Stimulated activated CD4-positive, alpha-beta T cell treated with anti-CD3 and anti-CD28 coated beads, Interleukin-12 subunit alpha, Interleukin-12 subunit beta, amount 100 ng/mL, for 24 hours (primary cell): ENCODE measurements around the gene SPIRE1.
"Not testable (repeated sequence)": the region's sequence is repeated elsewhere in the genome, so short reads cannot be mapped to it uniquely, and the experiment has no call there.

ENCODE experiments used
- DNase-seq, 2 experiments: peaks; one replicate each; pipeline ENCODE4 v3.0.0-alpha.2; 2020; ENCODE audit warnings: low read depth in 2 of 2

SPIRE1 gene

DNA sequence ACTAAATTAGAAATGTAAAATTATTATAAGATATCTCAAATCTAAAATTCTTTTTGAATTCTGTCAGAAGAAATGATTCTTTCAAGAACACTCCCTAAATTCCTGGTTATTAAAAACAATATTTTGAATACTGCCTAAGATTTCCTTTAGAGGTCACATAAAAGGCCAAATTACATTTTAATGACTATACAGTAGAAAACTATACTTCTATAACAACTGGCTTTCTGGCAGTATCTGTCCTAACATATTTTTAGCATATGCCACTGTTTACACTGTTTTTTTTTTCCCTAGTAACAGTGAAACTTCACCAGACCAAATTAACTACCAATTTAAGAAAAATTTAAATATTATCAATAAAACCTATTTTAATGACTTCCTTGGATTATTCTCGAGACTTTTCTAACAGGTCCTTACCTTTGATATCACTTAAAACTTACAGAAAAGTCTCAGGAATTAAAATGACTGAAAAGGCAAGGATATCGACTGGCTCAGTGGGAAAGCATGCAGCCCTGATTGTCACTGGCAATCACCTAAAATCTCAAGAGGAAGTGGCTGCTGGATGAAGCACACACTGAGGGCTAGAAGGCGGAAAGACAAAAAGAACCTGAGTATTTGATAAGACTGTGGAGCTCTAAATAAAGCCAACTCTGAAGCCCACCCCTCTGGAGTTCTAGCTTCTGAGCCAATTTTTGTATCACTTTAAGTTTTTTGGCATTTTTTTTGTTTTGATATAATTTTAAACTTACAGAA lies 59.6 kb downstream of the SPIRE1 start:
- DNase-seq = no peak

DNA sequence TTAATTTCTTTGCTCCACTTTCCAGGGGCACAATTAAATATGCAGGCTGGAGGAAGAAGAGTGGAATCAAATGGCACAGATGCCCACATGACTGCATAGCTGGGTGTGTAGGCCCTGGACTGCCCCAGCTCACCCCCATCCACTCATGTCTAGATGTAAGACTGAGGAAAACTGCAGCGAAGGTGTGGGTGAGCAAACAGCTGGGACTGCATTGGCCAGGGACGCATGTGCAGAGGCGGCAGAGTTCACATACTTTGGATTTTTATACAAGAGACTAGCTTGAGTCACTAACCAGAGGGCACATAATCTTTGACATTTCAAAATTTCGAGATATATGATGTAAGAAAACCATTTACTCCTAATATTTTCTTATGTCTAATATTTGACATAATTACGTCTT lies 60.1 kb downstream of the SPIRE1 start:
- DNase-seq = no peak

DNA sequence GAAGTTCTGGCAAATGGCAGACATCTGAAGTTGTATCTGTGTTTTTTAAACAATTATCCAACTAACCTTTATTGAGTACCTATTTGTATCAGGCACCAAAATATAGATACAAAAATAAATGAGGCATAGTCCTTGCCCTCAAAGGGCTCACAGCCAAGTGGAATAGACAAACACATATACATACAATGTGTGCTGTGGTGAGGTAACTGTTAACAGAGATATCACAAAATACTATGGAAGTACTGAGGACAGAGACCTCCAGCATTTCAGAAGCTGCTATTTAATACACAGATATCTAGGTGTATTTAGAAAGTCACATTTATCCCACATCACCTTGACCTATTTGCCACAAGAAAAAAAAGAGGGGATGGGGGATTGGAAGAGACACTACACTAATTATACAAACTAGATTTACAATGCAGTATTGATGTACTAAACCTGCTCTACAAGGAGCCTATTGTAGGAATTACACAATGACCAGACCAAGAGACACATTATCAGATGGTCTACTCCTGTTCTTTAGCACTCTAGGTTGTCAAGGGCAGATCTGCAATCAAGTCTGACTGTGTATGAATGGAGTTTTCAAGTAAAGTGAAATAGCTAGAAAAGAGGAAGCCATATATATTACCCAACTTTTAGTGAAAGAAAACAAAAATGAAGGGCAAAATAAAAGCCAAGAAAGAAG lies 62.2 kb downstream of the SPIRE1 start:
- DNase-seq = no peak

DNA sequence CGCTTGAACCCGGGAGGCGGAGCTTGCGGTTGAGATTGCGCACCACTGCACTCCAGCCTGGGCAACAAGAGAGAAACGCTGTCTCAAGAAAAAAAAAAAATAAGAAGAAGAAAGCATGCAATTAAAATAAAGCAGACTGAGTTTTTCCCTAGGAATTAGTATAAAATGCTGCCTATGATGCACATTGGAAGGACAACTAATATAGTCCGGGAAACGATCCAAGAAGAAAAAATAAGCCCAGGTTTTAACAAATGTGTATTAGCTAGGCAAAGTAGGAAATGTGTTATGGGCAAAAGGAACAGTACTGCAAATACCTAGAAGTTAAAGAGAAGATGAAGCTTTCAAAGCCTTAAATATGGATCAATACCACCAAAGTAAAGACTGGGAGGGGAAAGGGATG lies 64.0 kb downstream of the SPIRE1 start:
- DNase-seq = no peak

DNA sequence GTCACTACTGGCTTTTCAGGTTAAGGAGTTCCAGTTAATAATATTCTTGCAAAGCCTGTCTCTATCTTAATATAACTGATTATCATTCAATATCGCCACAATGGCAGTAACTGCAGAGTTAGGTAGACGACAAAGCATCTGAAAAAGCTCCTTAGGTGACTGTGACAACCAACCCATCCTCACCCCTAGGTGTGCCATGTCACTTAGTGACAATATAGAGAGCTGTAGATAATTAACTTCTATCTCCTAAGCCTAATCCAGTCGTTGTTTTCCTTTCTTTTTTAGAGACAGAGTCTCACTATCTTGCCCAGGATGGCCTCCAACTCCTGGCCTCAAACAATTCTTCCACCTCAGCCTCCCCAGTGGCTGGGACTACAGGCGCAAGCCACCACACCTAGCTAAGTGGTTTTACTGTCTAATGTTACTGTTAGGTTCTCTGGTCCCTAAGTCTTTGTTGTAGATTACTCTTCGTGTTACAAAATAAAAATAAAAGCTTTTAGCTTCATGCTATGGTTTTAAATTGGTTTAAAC lies 65.2 kb downstream of the SPIRE1 start:
- DNase-seq = no peak

DNA sequence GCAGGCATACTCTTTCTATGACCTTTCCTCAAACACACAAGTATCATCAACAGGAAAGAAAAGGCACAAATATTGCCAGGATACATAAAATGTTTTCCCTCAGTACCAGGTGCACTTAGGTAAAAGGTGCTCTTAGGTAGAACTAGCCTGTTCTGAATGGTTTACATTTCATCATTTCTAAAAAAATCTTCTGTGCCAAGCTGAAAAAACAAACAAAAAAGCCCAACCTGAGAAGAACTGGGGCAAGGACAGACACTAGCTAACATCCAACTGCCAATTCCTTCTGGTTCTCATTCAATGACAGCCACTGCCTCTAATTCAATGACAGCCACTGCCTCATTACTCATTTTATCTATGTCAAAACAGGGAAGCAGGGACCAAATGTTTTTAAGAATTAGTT lies 68.5 kb downstream of the SPIRE1 start:
- DNase-seq = no peak

DNA sequence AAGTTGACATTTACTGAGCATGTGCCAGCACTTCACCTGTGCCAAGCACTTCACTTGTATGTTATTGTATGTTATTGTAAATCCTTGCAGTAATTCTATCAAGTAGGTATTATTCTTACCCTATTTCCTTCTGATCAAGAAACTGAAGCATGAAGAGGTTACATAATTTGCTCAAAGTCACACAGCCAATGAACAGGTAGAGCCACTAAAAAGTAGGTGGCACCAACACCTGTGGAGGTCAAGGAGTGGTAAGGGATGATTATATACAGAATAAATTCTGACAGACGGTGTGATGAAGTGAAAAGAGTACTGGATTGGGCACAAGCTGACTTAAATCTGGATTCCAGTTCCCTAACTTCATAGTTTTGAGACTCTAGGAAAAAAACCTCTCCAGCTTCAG lies 71.0 kb downstream of the SPIRE1 start:
- DNase-seq = no peak

DNA sequence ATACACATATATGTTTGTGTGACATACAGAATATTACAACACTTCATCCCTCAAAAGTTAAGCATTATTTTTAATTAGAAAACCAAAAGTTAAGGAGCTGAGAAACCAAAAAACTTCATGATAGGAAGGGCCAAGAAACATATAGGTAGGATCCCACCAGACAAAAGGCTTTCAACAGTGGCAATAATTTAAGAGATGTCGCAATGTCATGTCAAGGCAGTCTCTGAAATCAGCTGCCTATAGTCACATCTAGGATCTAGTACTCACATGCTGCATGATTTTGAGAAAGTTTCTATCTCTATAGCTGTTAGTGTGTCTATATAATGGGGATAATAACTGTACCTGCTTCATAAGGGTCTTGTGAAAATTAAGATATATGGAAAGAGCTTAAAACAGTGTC lies 72.7 kb downstream of the SPIRE1 start:
- DNase-seq = no peak

DNA sequence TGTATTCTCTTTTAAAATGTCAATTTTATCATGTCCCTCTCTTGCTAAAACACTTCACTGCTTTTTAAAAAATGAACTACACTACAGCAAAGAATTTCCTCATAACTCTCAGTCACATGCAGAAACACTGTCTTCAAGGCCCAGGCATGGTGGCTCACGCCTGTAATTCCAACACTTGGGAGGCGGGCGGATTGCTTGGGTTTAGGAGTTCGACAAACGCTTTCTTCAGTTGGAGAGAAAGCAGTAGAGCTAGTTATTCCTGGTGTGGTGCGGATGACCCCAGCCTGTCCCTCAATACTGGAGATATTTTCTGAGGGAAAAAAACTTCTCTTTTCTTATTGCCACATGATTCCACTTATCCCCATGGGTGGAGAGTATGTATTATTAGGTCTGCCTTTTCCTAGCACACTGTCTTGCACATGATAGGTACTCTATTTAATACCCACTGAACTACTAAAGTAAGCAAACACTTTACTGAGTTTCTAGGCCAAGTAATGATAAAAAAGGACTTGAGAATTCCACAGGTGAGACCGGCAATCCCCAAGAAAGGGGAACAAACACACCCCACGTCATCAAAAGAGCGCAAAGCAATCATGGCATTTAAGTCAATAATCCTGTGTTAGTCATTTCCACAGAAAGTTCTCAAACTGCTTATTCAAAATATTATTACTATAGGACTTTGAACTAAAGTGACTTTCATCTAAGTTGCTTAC lies 77.1 kb downstream of the SPIRE1 start:
- DNase-seq = no peak

DNA sequence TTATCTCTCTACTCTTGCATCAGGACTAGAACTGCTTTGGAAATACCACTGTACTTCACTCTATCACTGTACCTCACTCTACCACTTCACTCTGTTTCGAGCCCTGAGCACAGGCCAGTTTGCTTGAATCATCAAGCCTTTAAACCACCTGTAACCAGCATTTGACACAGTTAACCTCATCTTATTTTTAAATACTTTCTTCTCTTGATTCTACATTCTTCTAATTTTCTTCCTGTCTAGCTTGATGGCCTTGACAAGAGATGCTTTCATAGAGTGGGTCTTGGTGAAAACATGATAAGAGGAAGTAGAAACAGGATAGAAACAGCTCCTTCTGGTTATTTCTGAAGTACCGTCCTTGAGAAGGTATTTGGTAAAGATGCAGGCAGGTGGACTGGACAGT lies 78.1 kb downstream of the SPIRE1 start:
- no peak for DNase-seq

DNA sequence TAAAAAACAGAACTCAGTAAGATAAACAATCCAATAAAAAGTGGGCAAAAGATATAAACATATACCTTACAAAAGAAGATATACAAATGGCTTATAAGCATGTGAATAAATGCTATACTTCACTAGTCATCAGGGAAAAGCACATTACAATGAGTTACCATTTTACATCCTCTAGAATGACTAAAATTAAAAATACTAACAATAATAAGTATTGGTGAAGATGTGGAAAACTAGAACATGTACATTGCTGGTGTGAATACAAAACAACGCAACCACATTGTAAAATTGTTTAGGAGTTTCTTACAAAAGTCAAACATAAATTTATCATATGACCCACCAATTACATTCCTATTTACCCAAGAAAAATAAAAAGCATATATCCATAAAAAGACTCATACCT lies 80.1 kb downstream of the SPIRE1 start:
- DNase-seq = no peak

DNA sequence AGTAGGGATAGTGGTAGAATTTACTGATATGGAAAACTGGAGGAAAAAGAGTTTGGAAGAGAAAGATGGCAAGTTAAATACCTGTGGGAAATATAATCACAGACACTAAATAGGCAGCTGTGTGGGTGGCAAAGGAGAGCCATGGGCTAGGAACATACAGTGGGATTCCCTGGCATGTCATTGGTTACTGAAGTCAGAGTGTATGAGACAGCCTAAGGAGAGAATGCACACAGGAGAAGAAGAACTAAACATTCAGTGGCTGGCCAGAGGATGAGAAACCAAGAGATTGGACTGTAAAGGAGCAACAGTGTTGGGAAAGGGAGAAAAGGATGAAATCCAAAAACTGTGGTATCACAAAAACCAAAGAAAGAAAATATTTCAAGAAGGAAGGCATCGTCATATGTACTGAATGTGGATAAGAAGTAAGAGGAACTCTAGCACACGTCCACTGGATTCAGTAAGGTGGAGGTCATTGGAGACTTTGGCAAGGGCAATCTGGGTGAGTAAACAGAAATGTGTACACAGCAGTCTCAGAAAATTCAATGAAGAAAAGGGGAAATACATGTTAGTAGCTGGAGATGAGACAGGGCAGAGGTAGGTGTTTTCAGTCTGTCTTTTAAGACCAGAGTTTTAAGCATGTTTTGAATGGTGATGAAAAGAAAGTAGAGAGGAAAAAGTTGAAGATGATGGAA lies 83.3 kb downstream of the SPIRE1 start:
- DNase-seq = no peak

DNA sequence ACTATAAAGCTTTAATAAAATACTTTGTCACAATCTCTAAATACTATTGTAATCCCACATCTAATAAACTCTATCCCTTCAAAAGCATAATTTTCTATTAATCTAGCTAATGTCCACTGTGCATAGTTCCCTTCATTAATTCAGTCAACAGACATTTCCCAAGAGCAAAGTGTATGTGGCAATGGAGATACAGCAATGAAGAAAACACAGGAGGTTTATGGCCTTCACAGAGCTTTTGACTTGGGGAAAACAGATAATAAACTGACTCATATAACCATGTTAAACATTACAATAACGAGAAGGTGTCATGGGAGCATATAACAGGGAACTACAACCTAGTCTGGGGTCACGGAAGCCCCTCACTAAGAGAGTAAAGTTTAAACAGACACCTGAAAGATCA lies 86.3 kb downstream of the SPIRE1 start:
- no peak for DNase-seq

DNA sequence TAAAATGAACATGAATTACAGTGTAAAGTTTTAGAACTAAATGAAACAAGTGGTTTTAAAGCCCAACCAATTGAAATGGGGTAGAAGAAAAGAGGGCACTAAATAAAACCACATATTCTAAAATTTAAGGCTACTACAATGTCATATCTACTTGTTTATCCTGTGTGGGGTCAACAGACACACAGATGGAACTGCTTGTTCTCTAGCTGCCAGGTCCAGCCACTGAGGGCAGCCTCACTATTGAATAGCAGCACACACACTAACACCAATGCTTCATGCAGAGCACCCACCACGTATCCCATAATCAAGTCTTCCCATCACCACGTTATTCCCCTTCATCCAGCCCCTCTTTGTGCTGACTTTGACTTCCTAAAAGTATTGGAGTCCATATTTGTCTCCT lies 88.1 kb downstream of the SPIRE1 start:
- no peak for DNase-seq

DNA sequence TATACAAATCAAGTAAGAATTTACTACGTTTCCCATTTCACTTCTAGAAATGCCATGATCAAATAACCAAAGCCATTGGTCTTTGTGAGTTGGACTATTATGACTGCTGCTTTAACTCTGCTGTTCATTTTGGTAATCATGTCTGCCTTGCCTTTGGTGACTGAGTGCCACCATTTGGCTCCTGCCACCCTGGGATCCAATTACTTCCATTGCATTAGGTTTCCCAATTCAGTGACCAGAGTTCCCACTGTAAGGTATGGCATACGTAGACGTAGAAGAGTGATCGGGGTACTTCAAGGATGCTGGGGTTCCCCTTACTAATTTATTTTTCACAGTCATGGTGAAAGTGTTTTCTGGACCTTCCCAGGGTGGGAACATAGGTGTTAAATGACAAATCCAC lies 90.1 kb downstream of the SPIRE1 start:
- no peak for DNase-seq

DNA sequence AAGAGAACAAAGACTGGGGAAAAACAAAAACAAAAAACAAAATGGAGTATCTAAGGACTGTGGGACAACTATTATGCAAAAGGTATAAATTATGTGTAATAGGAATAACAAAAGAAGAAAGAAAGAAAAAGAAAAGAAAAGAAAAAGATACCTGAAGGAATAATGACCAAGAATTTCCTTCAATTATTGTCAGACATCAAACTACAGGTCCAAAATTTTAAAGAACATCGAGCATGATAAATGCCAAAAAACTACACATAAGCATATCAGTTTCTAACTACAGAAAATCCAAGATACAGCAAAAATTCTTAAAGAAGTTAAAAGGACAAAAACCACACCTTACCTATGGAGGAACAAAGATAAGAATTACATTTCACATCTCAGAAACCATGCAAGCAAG lies 93.0 kb downstream of the SPIRE1 start:
- no peak for DNase-seq

DNA sequence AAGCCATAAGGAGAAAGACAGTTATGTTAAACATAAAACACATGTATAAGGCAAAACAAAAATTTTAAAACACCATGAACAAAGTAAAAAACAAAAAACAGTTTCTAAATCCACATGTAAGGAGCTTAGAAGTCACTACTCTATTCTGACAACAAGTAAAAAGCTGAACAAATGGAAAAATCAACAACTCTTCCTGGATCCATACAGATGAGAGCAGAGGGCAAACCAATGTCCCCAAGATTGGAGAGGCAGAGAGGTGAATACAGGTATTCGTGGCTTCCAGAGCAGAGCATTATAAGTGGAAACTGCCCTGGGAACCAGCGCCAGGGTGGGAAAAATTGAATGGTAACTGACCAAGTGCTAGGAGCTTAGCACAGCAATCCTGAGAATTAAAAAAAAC lies 93.5 kb downstream of the SPIRE1 start:
- DNase-seq = no peak

DNA sequence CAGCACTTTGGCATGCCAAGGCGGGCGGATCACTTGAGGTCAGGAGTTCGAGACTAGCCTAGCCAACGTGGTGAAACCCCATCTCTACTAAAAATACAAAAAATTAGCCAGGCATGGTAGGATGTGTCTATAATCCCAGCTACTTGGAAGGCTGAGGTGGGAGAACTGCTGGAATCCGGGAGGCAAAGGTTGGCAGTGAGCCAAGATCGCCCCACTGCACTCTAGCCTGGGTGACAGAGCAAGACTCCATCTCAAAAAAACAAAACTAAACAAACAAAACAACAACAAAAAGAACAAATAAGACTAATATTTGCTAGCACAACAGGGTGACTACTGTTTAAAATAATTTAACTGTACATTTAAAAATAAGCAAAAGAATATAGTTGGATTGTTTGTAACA lies 97.3 kb downstream of the SPIRE1 start:
- DNase-seq = not testable (repeated sequence)

DNA sequence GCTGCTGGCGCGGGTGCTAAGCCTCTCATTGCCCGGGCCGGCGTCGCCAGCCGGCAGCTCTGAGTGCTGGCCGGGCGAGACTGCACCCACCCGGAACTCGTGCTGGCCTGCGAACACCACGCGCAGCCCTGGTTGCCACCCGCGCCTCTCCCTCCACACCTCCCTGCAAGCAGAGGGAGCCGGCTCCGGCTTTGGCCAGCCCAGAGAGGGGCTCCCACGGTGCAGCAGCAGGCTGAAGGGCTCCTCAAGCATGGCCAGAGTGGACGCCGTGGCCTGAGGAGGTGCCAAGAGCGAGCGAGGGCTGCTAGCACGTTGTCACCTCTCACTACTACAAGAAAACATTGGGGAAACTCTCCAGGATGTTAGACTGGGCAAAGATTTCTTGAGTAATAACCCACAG lies 98.6 kb downstream of the SPIRE1 start:
- no peak for DNase-seq

DNA sequence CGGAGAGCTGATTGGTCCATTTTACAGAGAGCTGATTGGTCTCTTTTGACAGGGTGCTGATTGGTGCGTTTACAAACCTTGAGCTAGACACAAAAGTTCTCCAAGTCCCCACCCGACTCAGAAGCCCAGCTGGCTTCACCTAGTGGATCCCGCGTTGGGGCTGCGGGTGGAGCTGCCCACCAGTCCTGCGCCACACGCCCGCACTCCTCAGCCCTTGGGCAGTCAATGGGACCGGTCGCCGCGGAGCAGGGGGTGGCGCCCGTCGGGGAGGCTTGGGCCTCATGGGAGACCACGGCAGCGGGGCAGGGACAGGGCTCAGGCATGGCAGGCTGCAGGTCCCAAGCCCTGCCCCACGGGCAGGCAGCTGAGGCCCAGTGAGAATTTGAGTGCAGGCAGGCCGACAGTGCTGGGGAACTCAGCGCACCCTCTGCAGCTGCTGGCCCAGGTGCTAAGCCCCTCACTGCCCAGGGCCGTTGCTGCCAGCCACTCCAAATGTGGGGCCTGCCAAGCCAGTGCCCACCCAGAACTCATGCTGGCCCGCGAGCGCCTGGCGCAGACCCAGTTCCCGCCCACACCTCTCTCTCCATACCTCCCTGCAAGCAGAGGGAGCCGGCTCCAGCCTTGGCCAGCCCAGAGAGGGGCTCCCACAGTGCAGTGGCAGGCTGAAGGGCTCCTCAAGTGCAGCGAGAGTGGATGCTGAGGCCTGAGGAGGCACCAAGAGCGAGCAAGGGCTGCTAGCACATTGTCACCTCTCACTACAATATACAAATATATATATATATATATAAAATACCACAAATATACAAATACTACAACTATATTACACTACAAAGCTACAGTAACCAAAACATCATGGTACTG lies 100.7 kb downstream of the SPIRE1 start:
- no peak for DNase-seq

DNA sequence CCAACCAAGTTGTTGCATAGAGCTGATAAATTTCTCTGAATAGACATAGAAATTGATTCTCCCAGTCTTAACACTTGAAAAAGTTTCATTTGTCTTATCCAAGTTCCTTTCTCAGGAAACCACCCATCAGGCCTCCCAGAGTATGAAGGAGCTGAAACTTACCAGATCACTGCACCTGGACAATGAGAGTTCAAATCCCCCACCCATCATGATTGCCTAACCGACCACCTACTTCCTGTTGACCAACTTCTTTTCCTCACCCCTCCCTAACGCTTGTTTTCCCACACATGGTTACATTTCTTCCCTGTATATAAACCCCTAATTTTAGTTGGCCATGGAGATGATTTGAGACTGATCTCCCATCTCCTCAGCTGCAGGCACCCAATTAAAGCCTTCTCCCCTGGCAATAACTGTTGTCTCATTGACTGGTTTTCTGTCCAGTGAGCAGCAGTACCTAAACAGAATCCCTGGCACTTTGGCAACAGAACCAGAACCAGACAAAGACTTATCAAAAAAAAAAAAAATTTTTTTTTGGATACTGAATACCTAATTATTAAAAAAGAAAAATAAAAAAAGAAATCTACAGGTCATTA lies 103.0 kb downstream of the SPIRE1 start:
- DNase-seq = no peak
